ENCODE results near the gene DGCR8. TPM values are rescaled to one million over a fixed set of nuclear protein-coding genes. Genes with fewer than 3 reads are reported as not detected.

Gene DGCR8
- total RNA-seq, 1 donor from 2014 or later = 29.0 TPM

DNA sequence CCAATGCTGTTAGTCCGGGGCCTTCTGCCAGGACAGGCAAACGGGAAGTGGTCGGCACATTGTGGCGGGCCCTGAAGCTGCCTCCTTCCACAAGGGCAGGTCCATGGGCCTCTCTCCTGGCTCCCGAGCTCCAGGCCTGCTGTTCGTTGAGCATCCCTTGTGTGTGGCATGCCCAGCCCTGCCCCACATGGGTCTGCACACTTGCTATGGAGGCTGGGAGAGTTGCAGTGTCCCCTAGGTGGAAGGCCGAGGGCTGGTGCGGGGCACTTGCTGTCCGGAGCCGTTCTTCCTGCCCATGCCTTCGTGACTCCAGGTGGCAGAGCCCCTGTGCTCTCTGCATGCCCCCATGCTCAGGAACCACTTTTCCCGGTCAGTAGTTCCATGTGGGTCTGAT lies 26.0 kb upstream of the DGCR8 start:
- Histone ChIP-seq H3K36me3 (ENCODE audit: insufficient read depth, low read length) (no peaks in the 10 kb centered on the region), H3K4me3 (ENCODE audit: insufficient read depth, low read depth, low read length) (no peak overlapping the region), H2AFZ (ENCODE audit: low read depth, low read length) (no peak overlapping the region), H3K27me3 (ENCODE audit: insufficient read depth, low read length) (no peaks in the 10 kb centered on the region), H3K79me2 (ENCODE audit: insufficient read depth, low read length) (no peaks in the 10 kb centered on the region), H4K20me1 (ENCODE audit: insufficient read depth, low read length) (no peaks in the 10 kb centered on the region), H3K9me3 (ENCODE audit: insufficient read depth, low read depth, low read length) (no peaks in the 10 kb centered on the region), H3K9ac (ENCODE audit: low read length) (no peak overlapping the region), H3K27ac (ENCODE audit: low read depth, low read length) (no peak overlapping the region), H3K4me2 (ENCODE audit: low read length) (no peak overlapping the region), H3K4me1 (ENCODE audit: insufficient read depth, low read length) (no peaks in the 10 kb centered on the region)
- H3K27me3 Mint-ChIP-seq (ENCODE audit: low read depth, unreplicated experiment) = no peaks in the 10 kb centered on the region
- H3K4me3 Mint-ChIP-seq (ENCODE audit: unreplicated experiment) = no peak overlapping the region
- peaks cover 2% of the 10 kb centered on the region for H3K4me1 Mint-ChIP-seq (ENCODE audit: low read depth, unreplicated experiment)
- DNase-seq (ENCODE audit: low read depth) = no peak
- no peak for TF ChIP-seq EZH2 (IDR thresholded peaks at IDR 0.05; ENCODE audit: insufficient read depth, low read length)
- TF ChIP-seq, protein P1, sequence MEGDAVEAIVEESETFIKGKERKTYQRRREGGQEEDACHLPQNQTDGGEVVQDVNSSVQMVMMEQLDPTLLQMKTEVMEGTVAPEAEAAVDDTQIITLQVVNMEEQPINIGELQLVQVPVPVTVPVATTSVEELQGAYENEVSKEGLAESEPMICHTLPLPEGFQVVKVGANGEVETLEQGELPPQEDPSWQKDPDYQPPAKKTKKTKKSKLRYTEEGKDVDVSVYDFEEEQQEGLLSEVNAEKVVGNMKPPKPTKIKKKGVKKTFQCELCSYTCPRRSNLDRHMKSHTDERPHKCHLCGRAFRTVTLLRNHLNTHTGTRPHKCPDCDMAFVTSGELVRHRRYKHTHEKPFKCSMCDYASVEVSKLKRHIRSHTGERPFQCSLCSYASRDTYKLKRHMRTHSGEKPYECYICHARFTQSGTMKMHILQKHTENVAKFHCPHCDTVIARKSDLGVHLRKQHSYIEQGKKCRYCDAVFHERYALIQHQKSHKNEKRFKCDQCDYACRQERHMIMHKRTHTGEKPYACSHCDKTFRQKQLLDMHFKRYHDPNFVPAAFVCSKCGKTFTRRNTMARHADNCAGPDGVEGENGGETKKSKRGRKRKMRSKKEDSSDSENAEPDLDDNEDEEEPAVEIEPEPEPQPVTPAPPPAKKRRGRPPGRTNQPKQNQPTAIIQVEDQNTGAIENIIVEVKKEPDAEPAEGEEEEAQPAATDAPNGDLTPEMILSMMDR (IDR thresholded peaks at IDR 0.05; ENCODE audit: insufficient read depth, low read depth, low read length) = no peak
- H3K9me3 Mint-ChIP-seq (ENCODE audit: unreplicated experiment) = peaks cover 2% of the 10 kb centered on the region
- peaks cover 22% of the 10 kb centered on the region for H3K36me3 Mint-ChIP-seq (ENCODE audit: low read depth, unreplicated experiment)
- no peak overlapping the region for H3K27ac Mint-ChIP-seq (ENCODE audit: unreplicated experiment)
- no peak for FAIRE-seq

DNA sequence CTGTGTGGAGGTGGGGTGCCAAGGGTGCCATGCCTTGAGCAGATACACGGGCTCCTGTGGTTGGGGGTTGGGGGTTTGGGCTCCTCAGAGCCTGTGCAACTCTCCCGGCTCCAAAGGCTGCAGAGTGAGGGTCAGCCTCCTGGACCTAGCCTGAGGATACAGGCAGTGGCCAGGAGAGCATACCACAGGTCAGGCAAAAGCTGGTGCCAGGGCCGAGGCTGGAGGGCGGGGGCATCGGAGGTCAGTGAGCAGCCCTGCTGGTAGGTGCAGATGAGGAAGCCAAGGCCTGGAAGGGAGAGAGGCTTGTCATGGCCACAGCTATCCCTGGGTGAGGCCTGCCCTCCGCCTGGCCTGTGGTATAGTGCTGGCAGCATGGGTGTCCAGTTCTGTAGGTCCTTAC lies 25.6 kb upstream of the DGCR8 start:
- Mint-ChIP-seq H3K27me3 (ENCODE audit: low read depth, unreplicated experiment) (no peaks in the 10 kb centered on the region), H3K4me3 (ENCODE audit: unreplicated experiment) (no peak overlapping the region), H3K4me1 (ENCODE audit: low read depth, unreplicated experiment) (peaks cover 2% of the 10 kb centered on the region), H3K9me3 (ENCODE audit: unreplicated experiment) (peaks cover 2% of the 10 kb centered on the region), H3K27ac (ENCODE audit: unreplicated experiment) (no peak overlapping the region), H3K36me3 (ENCODE audit: low read depth, unreplicated experiment) (peaks cover 21% of the 10 kb centered on the region)
- Histone ChIP-seq H4K20me1 (ENCODE audit: insufficient read depth, low read length) (peaks cover 2% of the 10 kb centered on the region), H3K27me3 (ENCODE audit: insufficient read depth, low read length) (no peaks in the 10 kb centered on the region), H3K9me3 (ENCODE audit: insufficient read depth, low read depth, low read length) (no peaks in the 10 kb centered on the region), H3K36me3 (ENCODE audit: insufficient read depth, low read length) (no peaks in the 10 kb centered on the region), H3K27ac (ENCODE audit: low read depth, low read length) (no peak overlapping the region), H3K4me3 (ENCODE audit: insufficient read depth, low read depth, low read length) (no peak overlapping the region), H3K9ac (ENCODE audit: low read length) (no peak overlapping the region), H3K79me2 (ENCODE audit: insufficient read depth, low read length) (no peaks in the 10 kb centered on the region), H3K4me1 (ENCODE audit: insufficient read depth, low read length) (no peaks in the 10 kb centered on the region), H2AFZ (ENCODE audit: low read depth, low read length) (no peak overlapping the region), H3K4me2 (ENCODE audit: low read length) (no peak overlapping the region)
- DNase-seq (ENCODE audit: low read depth) (no peak), FAIRE-seq (no peak)
- TF ChIP-seq EZH2 (IDR thresholded peaks at IDR 0.05; ENCODE audit: insufficient read depth, low read length) = no peak
- TF ChIP-seq, protein P1 (IDR thresholded peaks at IDR 0.05; ENCODE audit: insufficient read depth, low read depth, low read length) = no peak

DNA sequence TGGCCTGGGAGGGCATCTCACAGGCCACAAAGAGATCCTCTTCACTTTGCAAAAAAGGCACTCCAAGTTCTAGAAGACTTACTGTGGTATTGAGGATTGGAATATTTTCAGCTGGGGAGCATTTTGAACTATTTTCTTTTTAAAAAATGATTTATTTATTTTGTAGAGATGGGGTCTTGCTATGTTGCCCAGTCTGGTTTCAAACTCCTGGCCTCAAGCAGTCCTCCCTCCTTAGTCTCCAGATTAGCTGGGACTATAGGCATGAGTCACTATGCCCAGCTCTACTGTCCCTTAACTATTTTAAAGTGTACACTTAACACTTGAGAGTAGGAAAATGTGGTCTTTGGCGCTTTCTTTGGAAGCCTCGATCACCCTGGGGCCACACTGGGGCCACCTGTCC lies 24.9 kb upstream of the DGCR8 start:
- H3K27ac ChIP-seq (ENCODE audit: low read depth, low read length) = no peak overlapping the region
- H3K4me3 ChIP-seq (ENCODE audit: insufficient read depth, low read depth, low read length) = no peak overlapping the region
- peaks cover 2% of the 10 kb centered on the region for H3K4me1 Mint-ChIP-seq (ENCODE audit: low read depth, unreplicated experiment)
- H3K36me3 Mint-ChIP-seq (ENCODE audit: low read depth, unreplicated experiment) = peaks cover 22% of the 10 kb centered on the region
- H3K9me3 ChIP-seq (ENCODE audit: insufficient read depth, low read depth, low read length) = no peaks in the 10 kb centered on the region
- no peaks in the 10 kb centered on the region for H3K27me3 Mint-ChIP-seq (ENCODE audit: low read depth, unreplicated experiment)
- H3K27ac Mint-ChIP-seq (ENCODE audit: unreplicated experiment) = no peak overlapping the region
- no peaks in the 10 kb centered on the region for H3K36me3 ChIP-seq (ENCODE audit: insufficient read depth, low read length)
- H3K4me1 ChIP-seq (ENCODE audit: insufficient read depth, low read length) = no peaks in the 10 kb centered on the region
- no peak overlapping the region for H3K4me2 ChIP-seq (ENCODE audit: low read length)
- TF ChIP-seq, protein P1 (IDR thresholded peaks at IDR 0.05; ENCODE audit: insufficient read depth, low read depth, low read length) = no peak
- no peak for TF ChIP-seq EZH2 (IDR thresholded peaks at IDR 0.05; ENCODE audit: insufficient read depth, low read length)
- H3K79me2 ChIP-seq (ENCODE audit: insufficient read depth, low read length) = no peaks in the 10 kb centered on the region
- no peaks in the 10 kb centered on the region for H3K27me3 ChIP-seq (ENCODE audit: insufficient read depth, low read length)
- H4K20me1 ChIP-seq (ENCODE audit: insufficient read depth, low read length) = peaks cover 2% of the 10 kb centered on the region
- no peak overlapping the region for H3K4me3 Mint-ChIP-seq (ENCODE audit: unreplicated experiment)
- FAIRE-seq (no peak), DNase-seq (ENCODE audit: low read depth) (no peak)
- H3K9ac ChIP-seq (ENCODE audit: low read length) = no peak overlapping the region
- no peak overlapping the region for H2AFZ ChIP-seq (ENCODE audit: low read depth, low read length)
- H3K9me3 Mint-ChIP-seq (ENCODE audit: unreplicated experiment) = no peaks in the 10 kb centered on the region

Measured in astrocyte (in vitro differentiated cells and primary cell).